Measurements from ENCODE around the gene CLECL1. TPM values are rescaled to one million over a fixed set of nuclear protein-coding genes. Genes with fewer than 3 reads are reported as not detected.
"Not testable (repeated sequence)": the region's sequence is repeated elsewhere in the genome, so short reads cannot be mapped to it uniquely, and the experiment has no call there.

The CLECL1 gene
- total RNA-seq, 2 experiments from 2014 or later, result 73.3 to 114 TPM

- DNase-seq (ENCODE audit: low spot score), result peak; percentile 86
- H2AFZ ChIP-seq (ENCODE audit: low read length), result peak overlapping the region; percentile 23; the same call in 1 of the 2 replicates
- H3K4me3 ChIP-seq (ENCODE audit: low read depth, low read length, poor library complexity, severe bottlenecking), result peak overlapping the region; percentile 54
- no peaks in the 10 kb centered on the region for H3K9me3 ChIP-seq (ENCODE audit: low read length)
- ChIA-PET CTCF (ENCODE audit: unreplicated experiment) (no interaction called here), POLR2A (interaction anchor here (1.2 to 3.2 kb wide), 11 partner anchors 9 to 94 kb away, joined by 5 to 44 read pairs (median 9); partner anchors contain the start of genes CD69, CLEC2D and CLECL1)
- intact Hi-C loops (cut with micrococcal nuclease; ENCODE audit: unreplicated experiment), result loop anchor here (1.0 to 10.0 kb wide), 3 partner anchors 17 to 813 kb away; no protein-coding TSS in a partner anchor
- H3K27ac ChIP-seq (ENCODE audit: low read depth, low read length, poor library complexity, severe bottlenecking), result peak overlapping the region; percentile 93
- TF ChIP-seq CTCF (conservative IDR thresholded peaks at IDR 0.05; ENCODE audit: low read length) (no peak), EZH2phosphoT487 (IDR thresholded peaks at IDR 0.05; ENCODE audit: borderline replicate concordance, low read depth, low read length) (no peak)
- H3K36me3 ChIP-seq (ENCODE audit: insufficient read depth, low read length), result no peaks in the 10 kb centered on the region; the same call in 1 of the 2 replicates
- no peaks in the 10 kb centered on the region for H3K79me2 ChIP-seq (ENCODE audit: insufficient read depth, low read depth, low read length)
- no peaks in the 10 kb centered on the region for H4K20me1 ChIP-seq (ENCODE audit: insufficient read depth, low read length)
- H3K9me2 ChIP-seq (ENCODE audit: insufficient read depth, low read length), result no peaks in the 10 kb centered on the region
- peak overlapping the region; percentile 76 for H3K4me2 ChIP-seq (ENCODE audit: low read length)
- BruUV-seq (replicated peaks), result no TSS peak
- H3K4me1 ChIP-seq (ENCODE audit: insufficient read depth, low read length, poor library complexity, severe bottlenecking), result peaks cover 83% of the 10 kb centered on the region
These were observed 8.8 kb upstream of the CLECL1 start for GRCh38 chr12:9741726-9742125.

- Histone ChIP-seq H3K79me2 (ENCODE audit: insufficient read depth, low read depth, low read length) (no peaks in the 10 kb centered on the region), H3K9me3 (ENCODE audit: low read length) (no peaks in the 10 kb centered on the region; the same call in 1 of the 2 replicates), H3K4me2 (ENCODE audit: low read length) (peak overlapping the region; percentile 49), H3K4me3 (ENCODE audit: low read depth, low read length, poor library complexity, severe bottlenecking) (no peak overlapping the region), H2AFZ (ENCODE audit: low read length) (peak overlapping the region; percentile 26; the same call in 1 of the 2 replicates), H3K27ac (ENCODE audit: low read depth, low read length, poor library complexity, severe bottlenecking) (peak overlapping the region; percentile 93), H3K9me2 (ENCODE audit: insufficient read depth, low read length) (no peaks in the 10 kb centered on the region), H4K20me1 (ENCODE audit: insufficient read depth, low read length) (no peaks in the 10 kb centered on the region), H3K4me1 (ENCODE audit: insufficient read depth, low read length, poor library complexity, severe bottlenecking) (peaks cover 90% of the 10 kb centered on the region), H3K36me3 (ENCODE audit: insufficient read depth, low read length) (no peaks in the 10 kb centered on the region; the same call in 1 of the 2 replicates)
- CTCF ChIA-PET (ENCODE audit: unreplicated experiment), result no interaction called here
- POLR2A ChIA-PET, result interaction anchor here (0.9 to 1.6 kb wide), 5 partner anchors 23 to 649 kb away, joined by 3 to 5 read pairs (median 3); partner anchors contain the start of gene CLEC2D
- TF ChIP-seq CTCF (conservative IDR thresholded peaks at IDR 0.05; ENCODE audit: low read length) (no peak), EZH2phosphoT487 (IDR thresholded peaks at IDR 0.05; ENCODE audit: borderline replicate concordance, low read depth, low read length) (no peak)
- BruUV-seq (replicated peaks), result no TSS peak
- intact Hi-C loops (cut with micrococcal nuclease; ENCODE audit: unreplicated experiment), result loop anchor here (10.0 kb wide), 1 partner anchor 815 kb away; no protein-coding TSS in a partner anchor
- peak; percentile 82 for DNase-seq (ENCODE audit: low spot score)
These were observed 7.3 kb upstream of the CLECL1 start for GRCh38 chr12:9740106-9740750.

- H3K9me2 ChIP-seq (ENCODE audit: insufficient read depth, low read length); H3K4me3 ChIP-seq (ENCODE audit: low read depth, low read length, poor library complexity, severe bottlenecking); H3K36me3 ChIP-seq (ENCODE audit: insufficient read depth, low read length); H3K79me2 ChIP-seq (ENCODE audit: insufficient read depth, low read depth, low read length); CTCF ChIA-PET (ENCODE audit: unreplicated experiment); H3K9me3 ChIP-seq (ENCODE audit: low read length); DNase-seq (ENCODE audit: low spot score); H4K20me1 ChIP-seq (ENCODE audit: insufficient read depth, low read length); H2AFZ ChIP-seq (ENCODE audit: low read length); BruUV-seq (replicated peaks): not testable (repeated sequence)
- intact Hi-C loops (cut with micrococcal nuclease; ENCODE audit: unreplicated experiment), result loop anchor here (10.0 kb wide), 2 partner anchors 815 to 1045 kb away; partner anchors contain the start of gene RIMKLB
- Histone ChIP-seq H3K4me1 (ENCODE audit: insufficient read depth, low read length, poor library complexity, severe bottlenecking) (peaks cover 89% of the 10 kb centered on the region), H3K4me2 (ENCODE audit: low read length) (peak overlapping the region; percentile 49; the same call in 1 of the 2 replicates), H3K27ac (ENCODE audit: low read depth, low read length, poor library complexity, severe bottlenecking) (peak overlapping the region; percentile 93)
- POLR2A ChIA-PET, result interaction anchor here (0.7 to 1.6 kb wide), 8 partner anchors 9 to 648 kb away, joined by 3 to 6 read pairs (median 4); partner anchors contain the start of gene CLEC2D
These were observed 6.7 kb upstream of the CLECL1 start for GRCh38 chr12:9739404-9740105.

- peak overlapping the region; percentile 99 for H3K27ac ChIP-seq (ENCODE audit: low read depth, low read length, poor library complexity, severe bottlenecking)
- H4K20me1 ChIP-seq (ENCODE audit: insufficient read depth, low read length); H2AFZ ChIP-seq (ENCODE audit: low read length); BruUV-seq (replicated peaks); H3K9me2 ChIP-seq (ENCODE audit: insufficient read depth, low read length); DNase-seq (ENCODE audit: low spot score); CTCF ChIA-PET (ENCODE audit: unreplicated experiment); H3K79me2 ChIP-seq (ENCODE audit: insufficient read depth, low read depth, low read length); H3K4me2 ChIP-seq (ENCODE audit: low read length); H3K9me3 ChIP-seq (ENCODE audit: low read length); H3K36me3 ChIP-seq (ENCODE audit: insufficient read depth, low read length); H3K4me3 ChIP-seq (ENCODE audit: low read depth, low read length, poor library complexity, severe bottlenecking): not testable (repeated sequence)
- intact Hi-C loops (cut with micrococcal nuclease; ENCODE audit: unreplicated experiment), result loop anchor here (10.0 kb wide), 1 partner anchor 1044 kb away; the partner anchor contains the start of gene RIMKLB
- POLR2A ChIA-PET, result interaction anchor here (0.7 to 1.6 kb wide), 7 partner anchors 9 to 649 kb away, joined by 3 to 6 read pairs (median 4); partner anchors contain the start of gene CLEC2D
- peaks cover 89% of the 10 kb centered on the region for H3K4me1 ChIP-seq (ENCODE audit: insufficient read depth, low read length, poor library complexity, severe bottlenecking)
These were observed 6.0 kb upstream of the CLECL1 start for GRCh38 chr12:9738905-9739304.
